IPS-18c (cell line): ENCODE results near the gene HSPA12B.

Source experiments
- H3K4me3 ChIP-seq: 2 replicates; pipeline ENCODE4 v1.7.0; 2013; ENCODE audit warnings: low read depth, mild to moderate bottlenecking, low read length, moderate library complexity; ENCODE audit not compliant: insufficient read depth
- H3K9me3 ChIP-seq: one replicate; pipeline ENCODE4 v1.6.1; 2013; ENCODE audit warnings: mild to moderate bottlenecking, low read length, moderate library complexity; ENCODE audit not compliant: control insufficient read depth, insufficient read depth

Gene HSPA12B

GRCh38 chr20:3739054-3739925 lies 6.8 kb downstream of the HSPA12B start:
- no peak overlapping the region for H3K4me3 ChIP-seq
- peaks cover 2% of the 10 kb centered on the region for H3K9me3 ChIP-seq

DNA sequence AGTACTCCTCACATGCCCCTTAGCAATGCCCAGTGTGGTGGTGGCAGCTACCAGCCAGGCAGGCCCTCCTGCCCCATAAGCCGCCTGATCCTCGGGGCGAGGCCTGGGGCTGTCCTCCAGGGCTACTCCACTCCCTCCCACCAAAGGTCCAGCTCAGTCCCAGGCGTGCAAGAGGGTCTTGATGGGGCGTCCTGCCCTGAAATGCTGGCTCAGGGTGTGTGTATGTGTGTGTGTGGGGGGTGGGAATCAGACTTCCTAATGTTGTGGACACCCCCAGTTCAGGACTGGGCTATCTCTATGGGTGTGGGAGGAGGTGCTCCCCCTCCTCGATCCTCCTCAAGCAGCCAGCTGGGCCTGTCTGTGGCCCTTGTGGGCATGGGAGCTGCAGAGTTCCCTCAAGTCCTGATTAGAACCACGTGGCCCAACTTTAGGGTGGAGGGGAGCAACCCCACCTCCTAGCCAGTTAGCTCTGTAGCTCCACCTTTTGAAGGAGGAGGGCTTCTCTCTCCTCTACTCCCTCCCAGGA lies 7.5 kb downstream of the HSPA12B start:
- Histone ChIP-seq H3K4me3 (no peak overlapping the region), H3K9me3 (peaks cover 2% of the 10 kb centered on the region)

GRCh38 chr20:3740615-3741301 lies 8.3 kb downstream of the HSPA12B start:
- Histone ChIP-seq H3K9me3 (peaks cover 2% of the 10 kb centered on the region), H3K4me3 (no peak overlapping the region)

- no peak overlapping the region for H3K4me3 ChIP-seq
- peaks cover 2% of the 10 kb centered on the region for H3K9me3 ChIP-seq
Observed at GRCh38 chr20:3741836-3742458, 9.5 kb downstream of the HSPA12B start.

DNA sequence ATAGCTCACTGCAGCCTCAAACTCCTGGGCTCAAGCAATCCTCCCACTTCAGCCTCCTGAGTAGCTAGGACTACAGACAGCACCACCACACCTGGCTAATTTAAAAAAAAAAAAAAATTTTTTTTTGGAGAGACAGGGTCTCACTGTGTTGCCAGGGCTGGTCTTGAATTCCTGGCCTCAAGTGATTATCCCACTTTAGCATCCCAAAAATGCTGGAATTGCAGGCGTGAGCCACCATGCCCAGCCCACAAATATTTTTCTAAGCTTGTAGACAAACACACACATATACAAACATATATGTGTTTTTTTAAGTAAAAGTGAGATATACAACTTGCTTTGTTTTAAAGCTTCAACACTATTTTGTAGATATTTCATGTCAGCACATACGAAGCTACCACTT lies 10.8 kb downstream of the HSPA12B start:
- H3K4me3 ChIP-seq: no peak overlapping the region
- peaks cover 2% of the 10 kb centered on the region for H3K9me3 ChIP-seq

DNA sequence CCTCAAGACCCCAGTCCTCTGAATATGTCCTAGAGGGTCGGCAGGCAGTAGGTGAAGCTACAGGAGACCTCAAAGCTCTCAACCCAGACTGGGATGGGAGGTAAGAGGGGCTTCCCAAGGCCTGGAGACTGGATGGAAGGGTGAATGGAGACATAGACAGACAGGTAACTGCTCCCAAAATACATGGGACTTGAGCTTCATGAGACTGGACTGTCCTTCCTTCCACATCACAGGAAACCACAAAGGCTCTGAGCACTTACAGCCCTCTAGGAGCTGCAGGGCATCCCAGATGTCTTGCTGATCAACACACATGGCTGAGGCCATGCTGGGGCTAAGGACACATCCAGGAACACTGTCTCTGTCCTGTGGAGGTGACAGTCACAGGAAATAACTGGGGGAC lies 11.6 kb downstream of the HSPA12B start:
- H3K4me3 ChIP-seq: no peak overlapping the region

DNA sequence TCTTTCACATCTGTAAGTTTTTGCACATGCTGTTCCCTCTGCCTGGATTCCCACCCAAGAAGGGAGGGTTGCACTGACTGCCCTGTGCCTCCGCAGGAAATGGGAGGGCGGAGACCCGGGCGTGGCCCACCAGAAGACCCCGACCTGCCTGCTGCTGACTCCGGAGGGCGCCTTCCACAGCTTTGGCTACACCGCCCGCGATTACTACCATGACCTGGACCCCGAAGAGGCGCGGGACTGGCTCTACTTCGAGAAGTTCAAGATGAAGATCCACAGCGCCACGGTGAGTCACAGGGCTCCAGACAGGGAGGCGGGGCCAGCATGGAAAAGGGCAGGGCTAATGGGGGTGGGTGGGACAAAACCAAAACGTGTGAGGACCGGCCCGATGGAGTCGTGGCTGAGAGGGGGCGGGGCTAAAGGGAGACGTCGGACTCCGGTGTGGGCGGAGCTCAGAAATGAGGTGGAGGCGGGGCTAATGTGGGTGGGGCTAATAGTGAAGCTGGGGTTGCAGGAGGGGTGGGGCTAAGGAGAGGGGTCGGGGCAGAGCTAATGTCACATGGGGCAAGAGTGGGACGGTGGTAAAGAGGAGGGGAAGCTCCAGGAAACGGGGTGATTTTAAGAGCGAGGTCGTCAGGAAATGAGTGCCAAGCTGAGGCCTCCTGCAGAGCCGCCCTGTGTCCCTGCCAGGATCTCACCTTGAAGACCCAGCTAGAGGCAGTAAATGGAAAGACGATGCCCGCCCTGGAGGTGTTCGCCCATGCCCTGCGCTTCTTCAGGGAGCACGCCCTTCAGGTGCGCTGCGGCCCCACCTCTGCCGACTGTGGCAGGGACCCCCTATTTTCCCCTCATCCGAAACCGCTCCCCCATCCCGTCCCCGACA lies 12.6 kb downstream of the HSPA12B start:
- H3K9me3 ChIP-seq: peaks cover 2% of the 10 kb centered on the region
- peak overlapping the region; percentile 69 for H3K4me3 ChIP-seq

More for the DNA sequence above, 11.6 kb downstream of the HSPA12B start:
- H3K9me3 ChIP-seq: peaks cover 2% of the 10 kb centered on the region

DNA sequence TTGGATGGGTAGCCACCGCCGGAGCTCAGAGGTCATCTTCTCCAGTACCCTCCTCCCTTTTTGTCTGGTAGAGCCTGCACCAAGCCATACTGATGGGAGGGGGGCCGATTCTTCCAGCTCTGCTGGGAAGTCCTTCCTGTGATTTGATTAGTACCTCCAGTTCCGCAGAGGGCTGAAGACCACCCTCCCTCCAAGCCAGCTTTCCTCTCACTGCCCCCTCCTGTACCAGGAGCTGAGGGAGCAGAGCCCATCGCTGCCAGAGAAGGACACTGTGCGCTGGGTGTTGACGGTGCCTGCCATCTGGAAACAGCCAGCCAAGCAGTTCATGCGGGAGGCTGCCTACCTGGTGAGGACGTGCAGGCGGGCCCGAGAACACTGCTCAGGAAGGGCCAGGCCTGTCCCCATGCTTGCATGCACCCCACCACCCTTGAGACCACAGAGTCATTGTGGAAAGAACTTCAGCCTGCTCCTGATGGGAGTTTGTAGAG lies 13.2 kb downstream of the HSPA12B start:
- Histone ChIP-seq H3K4me3 (peak overlapping the region; percentile 44), H3K9me3 (peaks cover 2% of the 10 kb centered on the region)

DNA sequence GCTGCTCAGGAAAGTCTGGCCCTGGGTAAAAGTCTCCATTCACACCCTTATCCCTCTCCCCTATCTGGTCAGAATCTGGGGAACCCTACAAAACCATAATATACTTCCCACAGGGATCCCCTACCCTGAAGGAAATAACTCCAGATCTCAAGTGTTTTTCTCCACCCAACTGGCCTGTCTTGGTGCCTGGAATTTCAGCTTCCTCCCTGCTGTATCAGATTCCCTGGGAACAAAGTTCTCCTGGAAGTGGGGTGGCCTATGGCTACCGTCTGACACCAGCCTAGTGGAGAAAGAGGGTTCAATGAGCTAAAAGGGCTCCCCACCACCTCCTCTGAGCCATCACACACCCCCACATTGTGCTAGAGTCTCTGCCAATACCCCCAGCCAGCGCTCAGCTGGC lies 15.0 kb downstream of the HSPA12B start:
- peaks cover 3% of the 10 kb centered on the region for H3K9me3 ChIP-seq
- H3K4me3 ChIP-seq: no peak overlapping the region

- Histone ChIP-seq H3K9me3 (peaks cover 2% of the 10 kb centered on the region), H3K4me3 (no peak overlapping the region)
Observed at GRCh38 chr20:3748073-3748472, 15.6 kb downstream of the HSPA12B start.

DNA sequence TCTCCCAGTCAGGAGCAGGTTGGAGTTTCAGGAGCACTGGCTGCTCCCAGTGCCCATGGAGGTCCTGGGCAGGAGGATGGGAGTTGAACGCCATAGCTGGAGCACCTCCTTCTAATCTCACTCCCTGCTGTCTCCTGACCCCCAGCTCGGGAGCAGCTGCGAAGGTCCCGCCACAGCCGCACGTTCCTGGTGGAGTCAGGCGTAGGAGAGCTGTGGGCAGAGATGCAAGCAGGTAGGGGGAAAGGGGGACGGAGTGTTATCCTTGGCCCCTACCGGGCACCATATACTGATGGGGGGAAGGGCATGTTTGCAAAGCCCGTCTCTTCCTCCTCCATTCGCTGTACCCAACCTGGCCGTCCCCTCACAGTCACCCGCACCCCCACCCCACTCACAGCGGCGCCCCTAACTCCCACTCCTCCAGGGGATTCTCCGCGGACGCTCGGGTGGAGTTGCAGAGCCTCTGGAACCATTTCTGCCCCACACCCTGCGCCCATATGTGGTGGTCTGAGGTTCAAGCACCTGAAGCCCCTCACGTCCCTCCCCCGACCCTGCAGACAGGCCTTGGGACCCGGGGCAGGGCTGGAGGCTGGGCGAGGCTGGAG lies 16.7 kb downstream of the HSPA12B start:
- Histone ChIP-seq H3K9me3 (peaks cover 2% of the 10 kb centered on the region), H3K4me3 (peak overlapping the region; percentile 57)

- H3K9me3 ChIP-seq: peaks cover 2% of the 10 kb centered on the region
- peak overlapping the region; percentile 57 for H3K4me3 ChIP-seq
Observed at GRCh38 chr20:3749689-3750531, 17.4 kb downstream of the HSPA12B start.

GRCh38 chr20:3751305-3751674 lies 18.8 kb downstream of the HSPA12B start:
- Histone ChIP-seq H3K9me3 (peaks cover 2% of the 10 kb centered on the region), H3K4me3 (no peak overlapping the region)

DNA sequence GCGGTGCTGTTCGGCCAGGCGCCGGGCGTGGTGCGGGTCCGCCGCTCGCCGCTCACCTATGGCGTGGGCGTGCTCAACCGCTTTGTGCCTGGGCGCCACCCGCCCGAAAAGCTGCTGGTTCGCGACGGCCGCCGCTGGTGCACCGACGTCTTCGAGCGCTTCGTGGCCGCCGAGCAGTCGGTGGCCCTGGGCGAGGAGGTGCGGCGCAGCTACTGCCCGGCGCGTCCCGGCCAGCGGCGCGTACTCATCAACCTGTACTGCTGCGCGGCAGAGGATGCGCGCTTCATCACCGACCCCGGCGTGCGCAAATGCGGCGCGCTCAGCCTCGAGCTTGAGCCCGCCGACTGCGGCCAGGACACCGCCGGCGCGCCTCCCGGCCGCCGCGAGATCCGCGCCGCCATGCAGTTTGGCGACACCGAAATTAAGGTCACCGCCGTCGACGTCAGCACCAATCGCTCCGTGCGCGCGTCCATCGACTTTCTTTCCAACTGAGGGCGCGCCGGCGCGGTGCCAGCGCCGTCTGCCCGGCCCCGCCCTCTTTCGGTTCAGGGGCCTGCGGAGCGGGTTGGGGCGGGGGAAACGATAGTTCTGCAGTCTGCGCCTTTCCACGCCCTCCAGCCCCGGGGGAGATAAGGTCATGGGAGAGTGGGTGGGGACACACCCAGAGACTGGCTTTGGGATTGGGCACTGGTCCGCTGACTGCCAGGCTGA lies 19.3 kb downstream of the HSPA12B start:
- H3K4me3 ChIP-seq: no peak overlapping the region
- peaks cover 2% of the 10 kb centered on the region for H3K9me3 ChIP-seq

DNA sequence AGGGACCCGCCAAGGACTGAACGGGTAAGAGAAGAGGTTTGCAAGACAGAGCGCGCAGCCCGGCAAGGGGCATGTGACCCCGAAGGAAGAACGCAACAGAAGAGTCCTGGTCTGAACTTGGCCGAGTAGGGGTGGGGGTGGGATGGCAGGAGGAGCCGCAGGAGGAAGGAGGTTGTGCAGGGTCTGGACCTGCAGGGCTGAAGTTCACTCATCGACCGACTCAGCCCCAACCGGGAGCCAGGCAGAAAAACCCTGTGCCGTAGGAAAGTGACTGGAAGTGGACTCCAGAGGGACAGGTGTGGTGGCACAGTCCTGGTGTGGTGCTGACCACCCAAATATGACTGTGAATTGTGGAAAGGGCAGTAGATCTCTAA lies 19.9 kb downstream of the HSPA12B start:
- Histone ChIP-seq H3K4me3 (no peak overlapping the region), H3K9me3 (peaks cover 2% of the 10 kb centered on the region)
